Vagina (tissue), 2 donors: ENCODE data around the gene CARD11.

Source experiments
- POLR2A ChIP-seq, 2 donors: fragments of 450-650 bp; IDR thresholded peaks; one replicate each; pipeline ENCODE4 v1.6.1; 2017; ENCODE audit warnings: antibody characterized with exemption in 2 of 2, mild to moderate bottlenecking in 2 of 2, moderate library complexity in 2 of 2
- TF ChIP-seq, protein P1 (sequence below), 3 experiments: fragments of 450-650 bp in 2 of 3; fragments of 200-600 bp in 1 of 3; sonication (generic) in 1 of 3; IDR thresholded peaks; one replicate each; pipeline ENCODE4 v1.5.1; 2017 to 2019; ENCODE audit warnings: antibody characterized with exemption in 3 of 3, mild to moderate bottlenecking in 2 of 3, moderate library complexity in 2 of 3

DNA sequence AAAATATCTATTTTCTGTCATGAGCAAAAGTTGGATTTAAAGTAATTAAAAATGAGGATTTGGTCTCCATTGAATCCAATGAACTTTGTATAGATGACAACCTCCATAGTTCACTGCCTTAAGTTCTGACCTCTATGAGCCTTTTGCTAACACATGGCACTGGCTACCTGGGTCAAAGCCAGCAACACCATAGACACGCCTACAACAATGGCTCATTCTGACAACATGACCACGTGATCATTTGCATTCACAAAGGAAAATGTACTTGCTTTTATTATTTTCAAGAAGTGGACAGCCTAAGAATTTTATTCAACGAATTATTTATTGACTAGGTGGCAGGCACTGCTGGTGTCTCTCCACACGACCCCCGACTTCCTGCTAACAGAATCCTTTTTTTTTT is 90.6 kb downstream of the CARD11 start:
- no peak for TF ChIP-seq POLR2A (IDR thresholded peaks at IDR 0.05)
- TF ChIP-seq, protein P1, sequence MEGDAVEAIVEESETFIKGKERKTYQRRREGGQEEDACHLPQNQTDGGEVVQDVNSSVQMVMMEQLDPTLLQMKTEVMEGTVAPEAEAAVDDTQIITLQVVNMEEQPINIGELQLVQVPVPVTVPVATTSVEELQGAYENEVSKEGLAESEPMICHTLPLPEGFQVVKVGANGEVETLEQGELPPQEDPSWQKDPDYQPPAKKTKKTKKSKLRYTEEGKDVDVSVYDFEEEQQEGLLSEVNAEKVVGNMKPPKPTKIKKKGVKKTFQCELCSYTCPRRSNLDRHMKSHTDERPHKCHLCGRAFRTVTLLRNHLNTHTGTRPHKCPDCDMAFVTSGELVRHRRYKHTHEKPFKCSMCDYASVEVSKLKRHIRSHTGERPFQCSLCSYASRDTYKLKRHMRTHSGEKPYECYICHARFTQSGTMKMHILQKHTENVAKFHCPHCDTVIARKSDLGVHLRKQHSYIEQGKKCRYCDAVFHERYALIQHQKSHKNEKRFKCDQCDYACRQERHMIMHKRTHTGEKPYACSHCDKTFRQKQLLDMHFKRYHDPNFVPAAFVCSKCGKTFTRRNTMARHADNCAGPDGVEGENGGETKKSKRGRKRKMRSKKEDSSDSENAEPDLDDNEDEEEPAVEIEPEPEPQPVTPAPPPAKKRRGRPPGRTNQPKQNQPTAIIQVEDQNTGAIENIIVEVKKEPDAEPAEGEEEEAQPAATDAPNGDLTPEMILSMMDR (IDR thresholded peaks at IDR 0.05), result no peak
